KG1 (cell line): ENCODE measurements around the gene SPRYD3.
"Not testable (repeated sequence)": the region's sequence is repeated elsewhere in the genome, so short reads cannot be mapped to it uniquely, and the experiment has no call there.

ENCODE experiments used
- DNase-seq: peaks from one replicate; lab custom pipeline; 2025; lab: John Stamatoyannopoulos, UW

The SPRYD3 gene

DNA sequence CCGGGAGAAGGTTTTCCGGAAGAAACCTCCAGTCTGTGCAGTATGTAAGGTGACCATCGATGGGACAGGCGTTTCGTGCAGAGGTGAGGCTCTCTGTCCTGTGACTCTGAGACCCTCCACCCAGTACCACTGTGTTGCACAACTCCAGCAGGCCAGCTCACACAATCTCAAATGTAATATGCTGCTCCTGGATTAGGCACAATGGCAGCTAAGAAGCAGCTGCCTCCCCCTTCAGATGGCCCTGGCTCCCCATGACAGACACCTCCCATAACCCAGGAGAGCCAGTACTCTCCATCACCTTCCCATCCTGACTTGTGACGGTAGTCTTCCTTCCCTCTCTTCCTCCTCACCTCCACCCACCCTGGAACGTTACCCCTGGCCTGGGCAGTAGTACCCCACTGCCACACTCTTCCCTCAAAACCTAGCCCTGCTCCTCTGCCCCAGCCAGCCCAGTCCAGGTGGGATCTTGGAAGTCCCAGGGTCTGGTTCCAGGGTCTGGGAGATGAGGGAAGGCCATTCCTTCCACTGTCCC lies 27.2 kb downstream of the SPRYD3 start:
- no peak for DNase-seq

DNA sequence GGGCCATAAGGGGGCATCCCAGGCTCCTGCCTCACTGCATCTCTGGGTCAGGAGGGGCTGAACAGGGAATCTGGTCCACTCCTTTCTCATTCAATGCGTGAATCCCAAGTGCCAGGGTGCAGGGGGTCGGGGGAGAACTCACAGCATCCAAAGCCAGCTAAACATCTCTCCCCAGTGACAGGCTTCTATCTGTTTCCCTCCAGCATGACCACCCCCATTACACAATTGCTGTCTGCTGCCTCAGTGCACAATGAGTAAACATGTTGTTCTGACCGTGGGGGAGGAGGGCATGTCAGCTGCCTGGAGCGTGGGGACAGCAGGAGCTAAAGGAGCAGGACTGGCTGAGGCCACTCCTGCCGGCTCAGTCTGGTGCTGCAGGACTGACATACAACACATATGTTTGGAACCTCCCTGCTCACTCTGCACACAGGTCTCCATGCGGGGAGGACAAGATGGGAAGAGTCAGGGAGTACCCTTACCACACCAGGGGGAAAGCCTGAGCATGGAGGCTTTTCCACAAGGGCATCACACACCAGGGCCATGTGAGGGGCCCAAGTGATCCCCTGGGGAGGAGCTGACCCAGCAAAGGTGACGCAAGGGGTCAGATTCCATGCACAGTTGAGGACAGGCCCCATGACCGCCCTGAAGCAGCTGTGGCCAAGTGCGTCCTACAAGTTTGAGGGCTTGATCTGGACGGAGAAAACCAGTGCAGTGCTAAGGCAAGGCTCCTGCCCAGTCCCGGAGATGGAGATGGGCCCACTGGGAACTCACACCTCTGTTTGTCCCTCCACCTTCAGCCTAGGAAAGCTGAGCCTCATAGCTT lies 27.9 kb downstream of the SPRYD3 start:
- DNase-seq = no peak

DNA sequence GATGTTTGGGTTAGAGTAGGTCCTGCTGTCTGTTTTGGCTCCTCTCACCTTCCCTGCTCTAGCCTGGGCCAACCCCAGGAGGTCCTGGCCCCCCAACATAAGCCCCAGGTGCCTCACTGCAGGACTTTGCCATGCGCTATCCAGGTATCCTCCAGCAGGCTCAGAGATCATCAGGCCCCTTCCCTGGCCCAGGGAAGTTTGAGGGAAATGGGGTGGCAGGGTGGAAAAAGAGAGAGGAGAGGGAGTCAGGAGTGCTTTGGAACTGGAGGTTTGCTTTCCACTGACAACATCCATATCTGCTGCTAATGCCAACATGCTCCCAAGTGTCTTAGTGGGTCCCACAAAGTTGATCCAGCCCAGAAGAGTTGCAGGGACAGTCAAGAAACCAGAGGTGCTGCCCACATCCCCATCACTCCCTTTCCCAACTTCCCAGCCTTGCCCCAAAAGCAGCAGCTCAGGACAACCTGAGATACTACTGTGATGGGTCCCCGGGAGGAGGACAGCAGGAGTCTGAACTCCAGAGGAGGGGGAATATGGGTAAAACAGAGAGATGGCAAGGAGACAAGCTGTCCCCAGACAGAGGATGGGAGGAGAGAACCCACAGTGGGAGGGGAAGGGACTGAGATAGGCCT lies 28.6 kb downstream of the SPRYD3 start:
- DNase-seq = no peak

DNA sequence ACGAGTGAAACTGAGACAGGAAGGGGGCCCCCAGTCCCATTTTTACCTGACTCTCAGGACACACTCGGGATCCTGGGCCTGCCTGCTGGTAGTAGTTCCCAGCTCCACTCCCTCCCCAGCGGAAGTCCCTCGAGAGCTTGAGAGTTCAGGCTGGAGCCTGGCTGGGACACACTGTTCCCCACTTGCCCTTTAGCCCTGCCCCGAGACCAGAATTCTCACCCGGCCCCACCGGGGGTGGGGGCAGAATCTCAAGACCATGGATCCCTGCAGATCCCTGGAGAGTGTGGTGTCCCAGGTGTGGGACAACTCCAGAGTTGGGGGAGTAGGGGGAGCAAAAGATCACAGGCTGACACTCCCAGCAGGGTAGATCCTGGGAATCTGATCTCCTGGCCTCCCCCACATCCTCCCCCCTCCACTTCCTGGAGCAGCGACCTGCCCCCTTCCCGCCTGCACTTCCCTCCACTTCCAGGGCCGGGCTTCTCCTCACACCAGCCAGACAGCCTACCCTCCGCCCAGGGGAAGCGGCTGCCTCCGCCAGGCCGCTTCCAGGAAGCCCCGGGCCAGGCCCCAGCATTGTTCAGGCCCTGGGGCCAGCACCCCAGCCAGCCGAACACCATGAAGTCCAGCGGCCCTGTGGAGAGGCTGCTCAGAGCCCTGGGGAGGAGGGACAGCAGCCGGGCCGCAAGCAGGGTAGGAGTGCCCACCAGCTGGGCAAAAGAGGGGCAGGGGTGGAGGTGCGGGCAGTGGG lies 29.4 kb downstream of the SPRYD3 start, which contains the start of gene TNS2:
Gene TNS2 (plus strand): TSS at position 495 of the 748 bp plus-strand sequence. CDS start 121 bp downstream, at position 616.
- DNase-seq = no peak

DNA sequence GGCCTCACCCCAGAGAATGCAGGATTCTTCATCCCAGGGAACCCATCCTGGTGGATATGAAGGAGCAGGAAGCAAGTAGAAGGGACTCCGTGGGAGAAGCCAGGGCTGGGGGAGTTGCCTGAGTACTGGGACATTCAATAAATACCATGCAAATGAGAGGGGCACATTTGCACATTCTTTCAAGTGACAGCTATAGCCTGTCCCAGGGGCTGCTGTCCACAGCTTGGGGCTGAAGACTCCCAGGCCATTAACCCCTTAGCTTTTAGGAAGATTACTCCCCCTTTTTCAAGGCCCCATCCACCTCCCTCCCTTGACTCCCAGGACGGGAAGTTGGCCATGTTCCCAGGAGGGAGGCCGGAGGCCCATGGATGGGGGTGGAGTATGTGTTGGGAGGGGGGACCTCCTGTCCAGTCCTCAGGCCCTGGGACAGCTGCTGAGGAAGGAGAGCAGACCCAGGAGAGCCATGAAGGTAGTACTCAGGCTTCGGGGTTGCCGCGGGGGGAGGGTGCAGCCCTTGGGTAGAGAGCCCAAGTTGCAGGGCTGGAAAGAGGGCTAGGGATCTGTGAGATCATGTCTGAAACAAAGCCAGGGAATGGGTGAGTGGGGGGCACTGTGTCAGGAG lies 30.3 kb downstream of the SPRYD3 start:
- no peak for DNase-seq

DNA sequence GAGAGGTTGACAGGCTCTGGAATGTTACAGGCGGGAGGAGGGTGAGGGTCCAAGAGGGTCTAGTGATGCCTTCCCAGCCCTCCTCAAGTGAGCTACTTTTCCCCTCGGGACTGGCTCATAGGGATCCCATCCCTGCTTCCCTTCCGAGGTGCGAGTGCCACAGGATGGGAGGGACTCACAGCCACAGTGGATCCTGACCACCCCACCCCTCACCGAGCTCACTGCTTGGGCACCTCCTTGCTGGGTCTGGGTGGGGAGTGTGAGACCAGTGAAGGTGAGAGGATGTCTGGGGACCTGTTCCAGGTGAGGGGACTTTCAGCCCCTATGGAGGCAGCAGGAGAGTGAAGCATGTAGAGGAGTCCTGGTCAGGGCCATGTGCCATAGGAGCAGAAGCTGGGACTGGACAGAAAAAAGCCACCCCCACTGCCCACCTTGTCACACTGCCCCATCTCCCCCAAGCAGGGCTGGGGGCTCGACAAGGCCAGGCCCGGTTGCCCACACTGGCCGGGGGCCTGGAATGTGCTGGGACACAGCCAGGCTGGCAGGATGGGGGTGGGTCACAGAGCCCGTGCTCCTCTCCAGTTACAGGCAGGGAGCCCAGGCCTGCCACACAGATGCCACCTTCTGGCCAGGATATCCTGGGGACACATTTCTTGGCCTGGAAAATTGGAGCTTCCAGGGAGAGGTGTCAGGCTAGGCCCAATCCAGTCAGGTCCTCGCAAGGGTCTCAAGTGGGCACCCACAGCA lies 31.0 kb downstream of the SPRYD3 start:
- no peak for DNase-seq

DNA sequence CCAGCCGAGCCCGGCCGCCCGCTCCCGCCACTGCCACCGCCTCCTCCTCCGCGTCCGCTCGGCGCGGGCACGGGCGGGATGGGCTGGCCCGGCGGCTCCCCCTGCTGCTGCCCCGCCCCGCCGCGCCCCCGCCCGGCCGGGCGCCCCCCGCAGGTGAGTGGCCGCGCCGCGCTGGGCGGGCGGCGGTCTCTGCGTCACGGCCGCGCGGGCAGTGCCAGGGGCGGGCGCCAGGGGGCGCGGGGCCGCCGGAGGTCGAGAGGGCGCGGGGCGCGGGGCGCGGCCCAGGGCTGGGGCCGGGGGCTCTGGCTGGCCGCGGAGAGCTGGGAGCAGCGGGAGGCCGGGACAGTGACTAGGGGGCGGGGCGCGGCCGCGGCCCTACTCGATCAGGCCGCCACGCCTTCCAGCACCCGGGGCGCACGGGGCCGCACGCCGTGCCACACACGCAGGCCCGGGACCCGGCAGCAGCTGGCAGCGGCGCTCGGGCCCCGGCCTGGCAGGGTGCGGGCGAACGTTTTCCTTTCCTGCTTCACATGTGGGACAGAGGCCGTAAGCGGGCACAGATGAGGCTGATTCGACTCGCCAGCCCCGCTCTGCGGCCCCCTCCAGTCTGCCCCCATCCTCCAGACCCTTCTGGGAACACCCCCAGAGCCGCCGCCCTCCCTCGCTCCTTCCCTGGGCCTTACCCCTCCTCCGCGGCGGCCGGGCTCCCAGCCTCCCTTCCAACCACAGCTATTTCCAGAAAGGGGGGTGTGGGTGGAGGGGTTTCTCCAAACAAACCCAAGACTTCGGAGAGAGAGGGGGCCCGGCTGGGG lies 31.8 kb downstream of the SPRYD3 start:
- DNase-seq = no peak

DNA sequence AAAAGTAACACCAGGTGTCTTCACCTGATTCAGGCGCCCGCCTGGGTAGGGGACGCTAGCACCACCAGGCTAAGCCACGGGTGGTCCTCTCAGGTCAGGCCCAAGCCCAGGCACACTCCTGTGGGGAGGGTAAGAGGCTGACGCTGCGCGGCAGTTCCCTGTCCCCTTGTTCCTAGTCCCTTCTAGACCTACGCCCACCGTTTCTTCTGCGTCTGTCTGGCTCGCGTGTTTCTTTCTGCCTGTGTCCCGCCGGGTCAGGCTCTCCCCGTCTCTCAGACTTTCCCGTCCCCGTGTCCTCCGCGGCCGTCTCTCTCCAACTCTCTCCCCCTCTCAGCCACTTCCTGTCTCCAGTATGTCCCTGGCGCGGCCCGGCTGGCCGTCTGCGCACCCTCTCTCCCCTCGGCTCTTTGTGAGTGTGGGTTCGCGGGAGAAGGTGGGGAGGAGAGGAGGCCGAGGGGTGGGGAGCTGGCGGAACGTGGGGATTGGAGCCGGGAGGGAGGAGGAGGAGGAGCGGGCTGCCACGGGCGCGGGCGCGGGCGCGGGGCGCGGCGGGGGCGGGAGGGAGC lies 32.5 kb downstream of the SPRYD3 start:
- DNase-seq = no peak

DNA sequence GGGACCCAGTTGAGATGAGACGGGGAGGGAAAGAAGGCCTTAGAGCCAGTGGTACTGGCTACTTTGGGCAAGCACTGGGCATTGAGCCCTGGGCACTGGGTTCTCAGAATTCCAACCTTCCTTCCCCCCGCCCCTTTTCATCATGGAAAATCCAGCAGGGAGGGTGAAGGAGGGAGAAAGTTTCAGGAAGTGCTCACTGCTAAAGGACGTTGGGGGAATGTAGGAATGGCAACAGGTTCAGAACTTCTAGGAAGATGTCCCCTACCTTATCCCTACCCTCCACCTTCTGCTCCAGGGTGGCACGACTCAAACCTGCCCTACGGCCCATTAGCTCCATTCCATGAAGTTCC lies 33.5 kb downstream of the SPRYD3 start:
- no peak for DNase-seq

DNA sequence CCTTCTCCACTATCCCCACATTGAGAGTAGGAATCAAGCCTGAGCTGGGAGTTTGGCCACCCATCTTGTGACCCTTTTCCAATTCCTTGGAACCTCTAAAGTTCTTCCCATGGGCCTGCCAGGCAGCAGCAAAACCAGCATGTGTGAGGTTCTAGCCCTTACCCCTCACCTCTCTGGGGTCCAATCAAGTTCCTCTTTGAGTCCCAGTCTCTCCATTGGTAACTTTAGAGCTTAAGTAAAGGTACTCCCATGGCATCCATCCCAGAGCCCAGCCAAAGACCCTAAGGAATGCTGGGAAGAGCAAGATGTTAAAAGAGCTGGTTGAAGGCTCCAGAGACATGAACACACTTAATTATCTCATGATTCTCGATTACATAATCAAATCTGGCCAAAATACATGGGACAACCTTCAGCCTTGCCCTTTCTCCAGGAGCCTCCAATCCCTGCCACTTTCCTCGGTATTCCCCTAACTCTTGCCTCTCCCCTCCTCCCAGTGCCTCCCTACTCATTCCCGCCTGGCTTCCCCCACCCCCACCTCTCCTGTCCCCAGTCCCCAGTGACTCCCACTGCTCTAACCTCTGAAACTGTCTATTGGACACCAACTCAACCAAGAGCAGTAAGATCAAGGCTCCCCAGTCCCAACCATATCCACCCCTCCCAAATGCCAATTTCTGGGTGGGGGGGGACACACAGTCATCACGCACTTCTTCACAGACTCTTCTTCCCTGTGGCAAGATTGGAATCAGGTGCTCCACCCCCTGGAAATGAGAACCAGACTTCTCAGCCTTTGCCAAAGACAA lies 34.1 kb downstream of the SPRYD3 start:
- DNase-seq = no peak

DNA sequence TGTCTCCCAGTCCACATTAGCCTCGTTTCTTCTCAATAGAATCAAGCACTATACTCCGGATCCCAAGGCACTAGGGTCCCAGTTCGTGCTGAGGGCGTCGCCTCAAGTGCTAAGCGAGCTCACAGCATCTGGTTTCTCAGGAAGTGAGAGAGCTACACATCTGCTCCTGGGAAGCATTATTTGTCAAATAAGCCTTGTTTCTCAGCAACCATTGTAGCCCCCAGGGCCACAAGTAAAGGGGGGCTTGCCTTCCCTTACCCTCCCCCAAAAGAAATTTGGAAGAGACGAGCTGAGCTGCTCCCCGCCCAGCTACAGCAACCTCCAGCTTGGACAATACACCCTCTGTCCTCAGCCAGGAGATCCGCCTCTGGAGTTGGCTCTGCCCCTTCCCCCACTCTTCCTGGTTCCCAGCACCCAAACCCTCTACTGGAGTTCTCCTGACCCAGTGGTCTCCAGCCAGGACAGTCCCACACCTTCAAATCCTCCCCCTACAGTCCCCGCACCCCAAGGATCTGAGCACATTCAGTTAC lies 35.1 kb downstream of the SPRYD3 start:
- DNase-seq = no peak

DNA sequence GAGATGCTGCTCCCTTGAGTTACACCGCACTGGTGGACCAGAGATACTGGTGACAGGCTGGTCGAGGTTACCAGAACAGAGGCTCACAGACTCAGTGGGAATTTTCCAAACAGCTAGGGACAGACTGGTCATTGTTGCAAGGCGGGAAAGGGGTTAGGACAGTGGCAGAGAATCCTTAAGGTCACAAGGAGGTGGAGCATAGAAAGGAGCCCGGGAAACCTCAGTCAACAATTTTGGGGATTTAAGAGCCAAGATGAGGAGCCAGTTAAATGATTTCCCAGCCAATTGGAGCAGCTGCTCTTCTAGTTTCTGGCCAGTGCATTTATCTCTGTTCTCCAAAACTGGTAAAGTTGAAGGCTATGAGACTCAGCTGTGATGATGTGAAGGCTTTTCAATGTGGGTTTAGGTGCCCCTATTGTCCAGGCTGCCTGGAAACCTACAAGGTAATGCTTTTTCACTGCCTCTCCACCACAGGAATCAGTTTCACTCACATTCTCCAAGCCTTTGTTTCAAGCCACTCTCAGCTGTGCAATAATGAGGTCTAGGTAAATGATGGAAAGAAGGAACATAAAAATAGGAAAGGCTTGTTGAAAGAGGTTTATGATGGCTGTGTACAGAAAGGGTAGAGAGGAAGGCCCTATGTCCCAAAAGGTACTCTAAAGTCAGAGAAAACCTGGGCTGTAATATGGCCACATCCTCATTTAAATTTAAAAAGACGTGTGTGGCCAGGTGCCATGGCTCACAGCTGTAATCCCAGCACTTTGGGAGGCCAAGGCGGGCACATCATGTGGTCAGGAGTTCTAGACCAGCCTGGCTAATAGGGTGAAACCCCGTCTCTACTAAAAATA lies 36.4 kb downstream of the SPRYD3 start:
- DNase-seq = no peak

DNA sequence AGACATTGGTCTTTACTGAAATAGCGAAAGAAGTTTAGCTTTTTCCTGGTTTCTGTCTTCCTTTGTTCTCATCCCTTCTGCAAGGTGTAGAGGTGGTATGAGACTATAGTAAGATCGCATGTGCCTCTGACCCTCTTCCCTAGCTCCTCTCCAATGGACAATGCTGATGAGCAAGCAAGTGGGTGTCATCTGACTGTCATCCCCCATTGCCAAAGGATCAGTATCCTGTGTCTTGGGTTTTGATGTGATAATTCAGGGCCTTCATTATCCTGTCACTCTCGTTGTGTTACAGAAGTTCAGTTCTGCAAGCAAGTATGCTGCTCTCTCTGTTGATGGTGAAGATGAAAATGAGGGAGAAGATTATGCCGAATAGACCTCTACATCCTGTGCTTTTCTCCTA lies 39.3 kb downstream of the SPRYD3 start:
- no peak for DNase-seq

DNA sequence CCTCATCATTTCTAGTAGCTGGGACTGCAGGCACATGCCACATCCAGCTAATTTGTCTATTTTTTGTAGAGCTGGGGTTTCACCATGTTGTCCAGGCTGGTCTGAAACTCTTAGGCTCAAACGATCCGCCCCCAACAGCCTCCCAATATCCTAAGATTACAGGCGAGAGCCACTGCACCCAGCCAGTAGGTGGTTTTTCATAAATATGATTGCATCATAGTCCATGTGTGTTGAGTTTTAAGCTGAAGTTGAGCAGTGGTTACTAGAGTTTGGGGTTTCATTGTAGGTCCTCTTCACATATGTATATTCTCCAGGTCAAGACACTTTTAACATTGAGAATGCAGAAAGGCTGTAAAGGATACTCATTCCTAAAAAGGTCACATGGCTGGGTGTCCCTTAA lies 42.4 kb downstream of the SPRYD3 start:
- no peak for DNase-seq

DNA sequence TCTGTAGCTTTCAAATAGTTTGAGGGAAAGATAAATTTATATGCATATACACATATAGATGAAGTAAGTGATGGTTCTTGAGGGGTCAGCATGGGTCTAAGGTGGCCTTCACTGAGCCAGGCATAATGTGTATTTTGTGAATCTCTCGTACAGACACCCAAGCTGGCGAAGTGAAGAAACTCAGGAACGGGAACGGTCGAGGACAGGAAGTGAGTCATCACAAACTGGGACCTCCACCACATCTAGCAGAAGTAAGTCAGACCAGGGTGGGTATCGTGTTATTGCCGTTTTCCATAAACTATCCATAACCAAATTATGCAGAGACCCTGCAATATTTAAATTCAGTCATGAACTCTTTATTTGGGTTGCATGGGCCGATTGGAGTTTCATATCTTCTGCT lies 44.7 kb downstream of the SPRYD3 start:
- no peak for DNase-seq

DNA sequence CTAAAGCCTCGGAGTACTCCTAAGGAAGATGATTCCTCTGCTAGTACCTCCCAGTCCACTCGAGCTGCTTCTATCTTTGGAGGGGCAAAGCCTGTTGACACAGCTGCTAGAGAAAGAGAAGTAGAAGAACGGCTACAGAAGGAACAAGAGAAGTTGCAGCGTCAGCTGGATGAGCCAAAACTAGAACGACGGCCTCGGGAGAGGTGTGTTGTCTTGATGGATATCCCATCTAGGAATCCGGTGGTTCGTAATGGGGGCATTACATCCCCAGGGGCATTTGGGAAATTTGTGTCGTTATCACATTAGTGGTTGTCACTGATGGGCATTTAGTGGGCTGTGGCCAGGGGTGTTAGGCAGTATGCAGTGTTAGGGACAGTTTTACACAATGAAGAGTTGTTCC lies 45.4 kb downstream of the SPRYD3 start:
- not testable (repeated sequence) for DNase-seq

DNA sequence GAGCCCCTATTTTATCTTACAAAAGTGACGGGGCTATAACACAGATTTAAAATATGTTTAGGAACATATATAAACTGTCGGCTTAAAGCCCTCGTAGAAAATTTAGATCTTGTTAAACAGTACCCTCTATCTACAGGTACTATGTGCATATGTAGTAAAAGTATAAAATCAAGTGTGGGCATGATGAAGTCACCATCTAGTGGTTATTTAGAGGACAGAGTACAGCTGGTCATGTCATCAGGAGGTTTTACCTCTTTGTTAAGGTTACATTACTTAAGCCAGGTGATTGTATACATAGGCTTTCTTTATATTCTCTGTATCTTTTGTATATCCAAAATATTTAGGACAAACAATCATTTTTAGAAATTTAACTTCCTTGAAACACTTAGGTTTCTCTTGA lies 47.6 kb downstream of the SPRYD3 start:
- no peak for DNase-seq

DNA sequence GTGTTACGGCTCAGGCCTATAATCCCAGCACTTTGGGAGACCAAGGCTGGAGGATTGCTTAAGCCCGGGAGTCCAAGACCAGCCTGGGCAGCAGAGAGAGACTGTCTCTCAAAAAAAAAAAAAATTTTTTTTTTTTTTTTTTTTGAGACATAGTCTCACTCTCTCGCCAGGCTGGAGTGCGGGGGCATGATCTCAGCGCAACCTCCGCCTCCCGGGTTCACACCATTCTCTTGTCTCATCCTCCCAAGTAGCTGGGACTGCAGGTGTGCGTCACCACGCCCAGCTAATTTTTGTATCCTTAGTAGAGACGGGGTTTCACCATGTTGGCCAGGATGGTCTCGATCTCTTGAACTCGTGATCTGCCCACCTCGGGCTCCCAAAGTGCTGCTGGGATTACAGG lies 52.2 kb downstream of the SPRYD3 start:
- DNase-seq = not testable (repeated sequence)
